Caco-2 (cell line): Measurements from ENCODE around the gene GAREM1. TPM values are rescaled to one million over a fixed set of nuclear protein-coding genes. Genes with fewer than 3 reads are reported as not detected.

ENCODE experiments used
- BruUV-seq: library from RNA; stranded (reverse); fragments of 400-500 nt; replicated peaks from 2 replicates; lab custom pipeline; 2021; lab: Mats Ljungman, UMichigan
- CTCF ChIA-PET: fragments of 300-600 bp; sonication (Branson Sonifier 250); formaldehyde crosslinking; loops from one replicate; lab custom pipeline; 2022; ENCODE audit warnings: antibody characterized with exemption; lab: Charles Lee
- POLR2A ChIA-PET: fragments of 300-600 bp; sonication (Branson Sonifier 250); formaldehyde crosslinking; loops from one replicate; lab custom pipeline; 2022; ENCODE audit warnings: antibody characterized with exemption; lab: Charles Lee
- DNase-seq, 2 experiments: peaks; one replicate each; pipeline versions ENCODE4 v3.0.0 to v3.0.0-alpha.2; 2020 to 2022
- H3K27me3 ChIP-seq: replicated peaks from 2 replicates; pipeline ENCODE4 v1.6.0; 2011; ENCODE audit warnings: low read length; ENCODE audit not compliant: control insufficient read depth, insufficient read depth
- H3K36me3 ChIP-seq: 2 replicates; pipeline ENCODE4 v1.5.1; 2011; ENCODE audit warnings: low read length; ENCODE audit not compliant: control insufficient read depth, insufficient read depth
- H3K4me1 ChIP-seq: fragments of 250-450 bp; sonication (Bioruptor Pico); 2 replicates; pipeline ENCODE4 v1.5.1; 2020; ENCODE audit warnings: mild to moderate bottlenecking
- H3K4me3 ChIP-seq: 2 replicates; pipeline ENCODE4 v1.5.1; 2011; ENCODE audit warnings: low read depth, mild to moderate bottlenecking, control low read depth, low read length
- H3K9me3 ChIP-seq: fragments of 250-450 bp; sonication (Bioruptor Pico); 2 replicates; pipeline ENCODE4 v1.5.1; 2020; ENCODE audit warnings: mild to moderate bottlenecking, moderate library complexity
- H3K27ac Mint-ChIP-seq: one replicate; pipeline ENCODE4 v1.8.0; 2022; ENCODE audit warnings: mixed read lengths; ENCODE audit not compliant: unreplicated experiment
- H3K27me3 Mint-ChIP-seq: one replicate; pipeline ENCODE4 v1.8.0; 2022; ENCODE audit warnings: mixed read lengths; ENCODE audit not compliant: insufficient read depth, unreplicated experiment
- H3K36me3 Mint-ChIP-seq: one replicate; pipeline ENCODE4 v1.8.0; 2022; ENCODE audit warnings: mild to moderate bottlenecking, mixed read lengths; ENCODE audit not compliant: insufficient read depth, unreplicated experiment
- H3K4me1 Mint-ChIP-seq: one replicate; pipeline ENCODE4 v1.8.0; 2022; ENCODE audit warnings: low read depth, mixed read lengths; ENCODE audit not compliant: unreplicated experiment
- H3K4me3 Mint-ChIP-seq: one replicate; pipeline ENCODE4 v1.8.0; 2022; ENCODE audit warnings: mild to moderate bottlenecking, moderate library complexity, mixed read lengths; ENCODE audit not compliant: unreplicated experiment
- H3K9me3 Mint-ChIP-seq: one replicate; pipeline ENCODE4 v1.8.0; 2022; ENCODE audit warnings: mixed read lengths; ENCODE audit not compliant: unreplicated experiment
- CTCF ChIP-seq, 2 experiments: fragments of 200-600 bp in 1 of 2; IDR thresholded peaks; 1 replicate in 1 of 2; 2 replicates in 1 of 2; pipeline versions ENCODE4 v1.5.1 to v1.8.0; 2011 to 2022; ENCODE audit warnings: antibody characterized with exemption in 1 of 2, control low read depth in 1 of 2, inconsistent platforms in 1 of 2, low read depth in 1 of 2, low read length in 1 of 2, mild to moderate bottlenecking in 1 of 2, moderate library complexity in 1 of 2; ENCODE audit not compliant: insufficient read depth in 1 of 2, severe bottlenecking in 1 of 2, unreplicated experiment in 1 of 2
- intact Hi-C: fragments of 100-400 bp; cut with micrococcal nuclease; formaldehyde crosslinking; loops from one replicate; pipeline ENCODE4 v1.10.0; 2022; ENCODE audit not compliant: unreplicated experiment
- total RNA-seq: library from RNA; stranded (reverse); gene quantifications from 2 replicates; pipeline ENCODE4 v1.2.3, GENCODE V29; 2022

The GAREM1 gene
- total RNA-seq, 1 experiment from 2014 or later: 0.50 TPM

- DNase-seq: no peak
- ChIA-PET CTCF (no interaction called here), POLR2A (no interaction called here)
- Histone ChIP-seq H3K4me3 (no peak overlapping the region), H3K9me3 (no peaks in the 10 kb centered on the region), H3K27me3 (no peaks in the 10 kb centered on the region), H3K36me3 (no peaks in the 10 kb centered on the region), H3K4me1 (no peaks in the 10 kb centered on the region)
- no TSS peak for BruUV-seq
- Mint-ChIP-seq H3K4me3 (no peak overlapping the region), H3K27ac (no peak overlapping the region), H3K36me3 (no peaks in the 10 kb centered on the region), H3K4me1 (no peaks in the 10 kb centered on the region), H3K27me3 (no peaks in the 10 kb centered on the region), H3K9me3 (no peaks in the 10 kb centered on the region)
- no peak for TF ChIP-seq CTCF (IDR thresholded peaks at IDR 0.05; ENCODE audit: insufficient read depth in 1 of 2, low read depth in 1 of 2, low read length in 1 of 2, severe bottlenecking in 1 of 2, unreplicated experiment in 1 of 2)
- intact Hi-C loops: no loop called here
These were observed 27.5 kb downstream of the GAREM1 start for GRCh38 chr18:32443033-32443705.

GRCh38 chr18:32442575-32442974 lies 28.1 kb downstream of the GAREM1 start:
- intact Hi-C loops: no loop called here

GRCh38 chr18:32441533-32441932 lies 29.1 kb downstream of the GAREM1 start:
- no peaks in the 10 kb centered on the region for H3K27me3 ChIP-seq
- Mint-ChIP-seq H3K9me3 (no peaks in the 10 kb centered on the region), H3K27me3 (no peaks in the 10 kb centered on the region), H3K4me3 (no peak overlapping the region), H3K27ac (no peak overlapping the region), H3K4me1 (no peaks in the 10 kb centered on the region), H3K36me3 (no peaks in the 10 kb centered on the region)
- CTCF ChIA-PET: no interaction called here
- H3K9me3 ChIP-seq: no peaks in the 10 kb centered on the region
- POLR2A ChIA-PET: no interaction called here
- H3K36me3 ChIP-seq: no peaks in the 10 kb centered on the region
- no peak overlapping the region for H3K4me3 ChIP-seq
- intact Hi-C loops: no loop called here
- no TSS peak for BruUV-seq
- no peak for TF ChIP-seq CTCF (IDR thresholded peaks at IDR 0.05; ENCODE audit: insufficient read depth in 1 of 2, low read depth in 1 of 2, low read length in 1 of 2, severe bottlenecking in 1 of 2, unreplicated experiment in 1 of 2)
- H3K4me1 ChIP-seq: no peaks in the 10 kb centered on the region
- DNase-seq: no peak

More at GRCh38 chr18:32442575-32442974, 28.1 kb downstream of the GAREM1 start:
- Histone ChIP-seq H3K36me3 (no peaks in the 10 kb centered on the region), H3K27me3 (no peaks in the 10 kb centered on the region), H3K4me1 (no peaks in the 10 kb centered on the region), H3K9me3 (no peaks in the 10 kb centered on the region), H3K4me3 (no peak overlapping the region)
- ChIA-PET CTCF (no interaction called here), POLR2A (no interaction called here)
- Mint-ChIP-seq H3K36me3 (no peaks in the 10 kb centered on the region), H3K4me1 (no peaks in the 10 kb centered on the region), H3K27me3 (no peaks in the 10 kb centered on the region), H3K4me3 (no peak overlapping the region), H3K9me3 (no peaks in the 10 kb centered on the region), H3K27ac (no peak overlapping the region)
- no peak for TF ChIP-seq CTCF (IDR thresholded peaks at IDR 0.05; ENCODE audit: insufficient read depth in 1 of 2, low read depth in 1 of 2, low read length in 1 of 2, severe bottlenecking in 1 of 2, unreplicated experiment in 1 of 2)
- BruUV-seq: no TSS peak
- no peak for DNase-seq
